Fibroblast of the aortic adventitia (primary cell): ENCODE measurements around the gene KIAA1217. TPM values are rescaled to one million over a fixed set of nuclear protein-coding genes. Genes with fewer than 3 reads are reported as not detected.

Experiments used
- DNase-seq: peaks from one replicate; pipeline ENCODE4 v3.0.0-alpha.2; 2010; ENCODE audit warnings: low read depth
- H3K4me3 ChIP-seq: 2 replicates; pipeline ENCODE4 v1.5.1; 2011; ENCODE audit warnings: low read depth, mild to moderate bottlenecking, control low read depth, low read length, moderate library complexity
- CTCF ChIP-seq: IDR thresholded peaks from 2 replicates; pipeline ENCODE4 v1.5.1; 2011; ENCODE audit warnings: mild to moderate bottlenecking, low read length, control low read depth, inconsistent platforms; ENCODE audit not compliant: insufficient read depth
- total RNA-seq: library from RNA; depleted of rRNA; stranded (reverse); fragments of >200 nt; gene quantifications from 2 replicates; pipeline ENCODE4 v1.2.3, GENCODE V29; 2012; ENCODE audit warnings: low replicate concordance

Gene KIAA1217
- total RNA-seq, 1 donor = 12.5 TPM

DNA sequence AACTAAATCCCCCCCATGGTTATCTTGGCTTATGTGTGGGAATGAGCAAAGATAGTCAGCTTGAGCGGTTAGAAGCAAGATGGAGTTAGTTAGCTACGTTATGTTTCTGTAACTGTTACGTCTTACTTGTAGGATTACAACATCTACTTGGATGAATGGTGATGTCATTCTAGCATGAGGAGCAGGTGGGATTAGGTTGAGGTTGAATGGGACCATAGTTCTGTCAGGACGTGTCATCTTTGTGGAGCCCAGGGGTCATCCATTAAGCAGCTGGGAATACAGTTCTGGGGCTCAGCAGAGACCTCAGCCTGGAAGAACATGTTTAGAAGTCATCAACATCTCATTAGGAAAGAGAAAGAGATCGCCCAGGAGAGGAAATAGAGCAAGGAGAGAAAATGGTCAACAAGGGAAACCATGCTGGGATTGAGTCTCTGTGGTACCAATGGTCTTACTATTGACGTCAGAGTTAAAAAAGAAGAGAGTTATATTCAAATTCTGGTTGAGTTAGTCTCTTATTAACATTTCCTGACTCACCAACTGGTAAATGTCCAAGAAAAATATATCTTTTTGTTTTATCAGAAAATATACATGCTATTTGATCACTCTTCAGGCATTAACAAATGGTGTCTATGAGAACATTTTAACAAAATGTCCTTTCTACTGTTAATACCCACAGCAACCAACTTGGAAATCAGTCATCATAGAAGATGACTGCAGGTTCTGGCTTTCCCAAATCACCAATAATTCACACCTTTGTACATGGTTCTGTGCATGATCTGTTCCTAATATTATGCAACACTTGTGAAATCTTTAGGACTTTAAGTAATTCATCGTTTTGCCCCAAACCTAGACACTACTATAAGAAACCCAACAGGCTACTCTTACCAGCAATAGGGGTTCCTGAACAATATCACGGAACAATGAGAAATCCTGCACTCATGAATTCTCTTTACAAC is 96.9 kb downstream of the KIAA1217 start:
- DNase-seq = peak; percentile 51
- no peak overlapping the region for H3K4me3 ChIP-seq
- no peak for TF ChIP-seq CTCF

GRCh38 chr10:24306507-24306875 is 97.6 kb downstream of the KIAA1217 start:
- TF ChIP-seq CTCF = no peak

DNA sequence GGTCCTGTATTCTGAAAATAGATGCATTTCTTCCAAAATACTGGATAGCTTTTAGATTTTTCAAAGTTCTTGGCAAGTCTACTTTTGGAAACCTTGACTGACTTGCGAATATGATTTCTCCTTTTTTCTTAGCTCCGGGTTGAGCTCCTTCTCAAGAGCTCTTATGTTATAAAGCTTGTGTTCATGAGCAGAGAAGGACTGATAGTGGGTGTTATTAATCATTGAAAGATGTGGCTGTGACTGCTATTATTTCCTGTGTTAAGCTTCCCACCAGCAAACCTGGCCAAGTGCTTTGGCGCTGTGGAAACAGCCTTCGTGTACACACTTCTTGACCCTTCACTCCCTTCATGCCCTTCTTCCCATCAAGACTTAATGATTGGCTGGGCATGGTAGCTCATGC is 98.2 kb downstream of the KIAA1217 start:
- TF ChIP-seq CTCF = no peak
- no peak overlapping the region for H3K4me3 ChIP-seq
- DNase-seq = peak; percentile 60

More at GRCh38 chr10:24306507-24306875, 97.6 kb downstream of the KIAA1217 start:
- DNase-seq = peak; percentile 15
- no peak overlapping the region for H3K4me3 ChIP-seq

DNA sequence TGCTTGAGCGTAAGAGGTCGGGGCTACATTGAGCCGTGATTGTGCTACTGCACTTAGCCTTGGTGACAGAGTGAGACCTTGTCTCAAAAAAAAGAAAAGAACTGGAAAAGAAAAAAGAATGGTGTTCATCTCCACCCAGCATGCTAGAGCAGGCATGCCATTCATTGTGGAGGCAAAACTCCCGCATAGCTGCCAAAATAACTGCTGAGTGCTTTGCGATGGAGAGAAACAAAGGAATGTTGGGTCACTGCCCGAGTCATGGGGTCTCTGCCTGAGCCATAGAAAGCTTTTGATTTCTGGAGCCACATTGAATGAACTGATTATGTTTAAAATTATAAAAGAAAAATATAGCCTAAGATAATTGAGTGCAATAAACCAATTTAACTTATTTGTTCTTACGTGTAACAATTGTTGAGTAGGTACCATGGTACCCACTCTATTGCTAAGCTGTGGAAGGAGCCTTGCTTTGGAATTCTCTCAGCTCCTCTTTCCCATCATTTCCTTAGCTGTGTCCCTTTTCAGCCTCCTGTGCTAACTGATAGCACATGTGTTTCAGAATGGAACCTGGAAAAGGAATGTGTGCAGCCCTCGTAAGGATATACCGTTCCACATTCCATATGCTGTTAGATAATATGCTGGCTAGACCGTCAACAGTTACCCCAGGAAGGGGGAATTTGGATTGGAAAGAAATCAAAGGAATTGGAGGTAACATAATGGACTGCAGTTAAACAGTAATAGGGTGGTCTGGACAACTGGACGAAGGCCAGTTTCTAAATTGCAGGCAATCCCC is 99.0 kb downstream of the KIAA1217 start:
- TF ChIP-seq CTCF = no peak
- peak; percentile 61 for DNase-seq
- H3K4me3 ChIP-seq = no peak overlapping the region

- H3K4me3 ChIP-seq = no peak overlapping the region
- no peak for TF ChIP-seq CTCF
- peak; percentile 18 for DNase-seq
These were observed 101.2 kb downstream of the KIAA1217 start for GRCh38 chr10:24310104-24310503.

DNA sequence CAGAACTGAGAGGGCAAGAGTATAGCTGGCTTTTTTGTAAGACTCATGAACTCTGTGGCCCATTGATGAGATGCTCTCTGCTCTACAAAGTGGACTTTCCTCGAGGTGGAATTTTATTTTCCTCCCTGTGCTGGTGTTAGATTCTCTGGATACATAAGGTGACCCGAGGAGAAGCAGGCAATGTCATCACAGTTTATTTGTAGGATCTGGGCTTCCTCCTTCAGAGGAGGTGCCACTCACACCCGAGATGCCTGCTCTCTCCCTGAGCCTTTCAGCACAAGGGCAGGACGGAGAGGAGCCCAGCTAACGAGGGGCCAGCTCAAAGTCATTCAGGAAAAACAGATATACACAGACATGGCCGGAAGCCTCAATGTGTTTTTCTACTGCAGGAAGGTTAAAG is 103.0 kb downstream of the KIAA1217 start:
- TF ChIP-seq CTCF = no peak
- DNase-seq = no peak
- no peak overlapping the region for H3K4me3 ChIP-seq
